Endodermal cell (in vitro differentiated cells): ENCODE data around the gene BACH2. TPM values are rescaled to one million over a fixed set of nuclear protein-coding genes. Genes with fewer than 3 reads are reported as not detected.

Experiments
- DNase-seq: peaks from one replicate; pipeline ENCODE4 v3.0.0-alpha.2; 2017
- H3K27ac ChIP-seq: 2 replicates; pipeline ENCODE4 v1.5.1; 2013; ENCODE audit warnings: mild to moderate bottlenecking, low read depth, low read length, moderate library complexity
- H3K27me3 ChIP-seq: 2 replicates; pipeline ENCODE4 v1.6.1; 2013; ENCODE audit warnings: mild to moderate bottlenecking, low read length, moderate library complexity; ENCODE audit not compliant: insufficient read depth, control insufficient read depth, poor library complexity, severe bottlenecking
- H3K36me3 ChIP-seq: 2 replicates; pipeline ENCODE4 v1.7.0; 2013; ENCODE audit warnings: mild to moderate bottlenecking, low read length, moderate library complexity; ENCODE audit not compliant: control insufficient read depth, insufficient read depth
- H3K4me1 ChIP-seq: one replicate; pipeline ENCODE4 v1.7.0; 2013; ENCODE audit warnings: low read length; ENCODE audit not compliant: control insufficient read depth, insufficient read depth
- H3K4me3 ChIP-seq: 2 replicates; pipeline ENCODE4 v1.5.1; 2013; ENCODE audit warnings: mild to moderate bottlenecking, low read length, moderate library complexity
- H3K9ac ChIP-seq: 2 replicates; pipeline ENCODE4 v1.6.1; 2013; ENCODE audit warnings: mild to moderate bottlenecking, low read length, moderate library complexity; ENCODE audit not compliant: poor library complexity, severe bottlenecking; ENCODE audit errors: extremely low read depth
- H3K9me3 ChIP-seq: 2 replicates; pipeline ENCODE4 v1.6.1; 2013; ENCODE audit warnings: mild to moderate bottlenecking, low read length, moderate library complexity; ENCODE audit not compliant: control insufficient read depth
- H3K27ac Mint-ChIP-seq: 2 replicates; pipeline ENCODE4 v1.8.0; 2020; ENCODE audit warnings: mixed read lengths
- H3K27me3 Mint-ChIP-seq: 2 replicates; pipeline ENCODE4 v1.8.0; 2021; ENCODE audit warnings: mild to moderate bottlenecking, mixed read lengths; ENCODE audit not compliant: insufficient read depth
- H3K36me3 Mint-ChIP-seq: 2 replicates; pipeline ENCODE4 v1.8.0; 2020; ENCODE audit warnings: low read depth, mixed read lengths
- H3K4me1 Mint-ChIP-seq: 2 replicates; pipeline ENCODE4 v1.8.0; 2020; ENCODE audit warnings: mixed read lengths
- H3K4me3 Mint-ChIP-seq: 2 replicates; pipeline ENCODE4 v1.8.0; 2020; ENCODE audit warnings: mild to moderate bottlenecking, moderate library complexity, mixed read lengths
- H3K9me3 Mint-ChIP-seq: 2 replicates; pipeline ENCODE4 v1.8.0; 2020; ENCODE audit warnings: mild to moderate bottlenecking, mixed read lengths
- CTCF ChIP-seq: fragments of 200-600 bp; sonication (generic); conservative IDR thresholded peaks from 2 replicates; pipeline ENCODE4 v1.5.0; 2021; ENCODE audit warnings: antibody characterized with exemption, mild to moderate bottlenecking
- WGBS, 2 experiments: methylation state at CpG; one replicate each; pipeline versions ENCODE4 v1.1.5 to v1.1.7; 2013; ENCODE audit warnings: missing lambda C conversion rate in 2 of 2, mixed read lengths in 1 of 2; ENCODE audit not compliant: insufficient coverage in 1 of 2, insufficient read length in 1 of 2; 5-methylcytosine and 5-hydroxymethylcytosine counted together
- total RNA-seq, 2 donors: library from RNA; stranded (reverse); fragmentation: NEBNext Ultra II Directional in 1 of 2; extraction: Animal tissue kit (Norgen Biotek cat#: 25700) in 1 of 2; gene quantifications; 2 replicates in 1 of 2; 3 replicates in 1 of 2; pipeline ENCODE4 v1.2.1, GENCODE V29; 2021

The BACH2 gene
- total RNA-seq, 2 donors from 2014 or later: 11.0 to 22.3 TPM

GRCh38 chr6:90068703-90069523 lies 227.7 kb downstream of the BACH2 start:
- no peak for TF ChIP-seq CTCF
- no peak overlapping the region for H3K27ac Mint-ChIP-seq
- no peak overlapping the region for H3K4me3 Mint-ChIP-seq
- H3K9me3 ChIP-seq: no peaks in the 10 kb centered on the region
- H3K4me1 Mint-ChIP-seq: peaks cover 22% of the 10 kb centered on the region
- H3K36me3 Mint-ChIP-seq: peaks cover 7% of the 10 kb centered on the region
- no peak overlapping the region for H3K27ac ChIP-seq
- no peaks in the 10 kb centered on the region for H3K27me3 Mint-ChIP-seq
- no peaks in the 10 kb centered on the region for H3K4me1 ChIP-seq
- no peak overlapping the region for H3K9ac ChIP-seq
- H3K36me3 ChIP-seq: no peaks in the 10 kb centered on the region
- no peak overlapping the region for H3K4me3 ChIP-seq
- peaks cover 1% of the 10 kb centered on the region for H3K9me3 Mint-ChIP-seq
- WGBS, 2 experiments: 92 to 97% methylated on average over 8 to 12 of the region's 12 CpGs
- DNase-seq: no peak
- H3K27me3 ChIP-seq: no peaks in the 10 kb centered on the region

GRCh38 chr6:90068264-90068663 lies 228.4 kb downstream of the BACH2 start:
- 75% methylated on average over 2 of the region's 2 CpGs; no CpG with 5 or more reads in 1 of the 2 experiments for WGBS, 2 experiments
- peaks cover 7% of the 10 kb centered on the region for H3K36me3 Mint-ChIP-seq

GRCh38 chr6:90066697-90067096 lies 229.9 kb downstream of the BACH2 start:
- peaks cover 8% of the 10 kb centered on the region for H3K4me1 Mint-ChIP-seq
- no peaks in the 10 kb centered on the region for H3K4me1 ChIP-seq
- H3K36me3 Mint-ChIP-seq: peaks cover 7% of the 10 kb centered on the region
- no peaks in the 10 kb centered on the region for H3K36me3 ChIP-seq
- no peaks in the 10 kb centered on the region for H3K9me3 ChIP-seq
- H3K9me3 Mint-ChIP-seq: peaks cover 1% of the 10 kb centered on the region
- H3K9ac ChIP-seq: no peak overlapping the region
- H3K27me3 ChIP-seq: no peaks in the 10 kb centered on the region
- H3K27me3 Mint-ChIP-seq: no peaks in the 10 kb centered on the region
- H3K27ac Mint-ChIP-seq: no peak overlapping the region
- no peak for DNase-seq
- no peak for TF ChIP-seq CTCF
- 97% methylated on average over 4 of the region's 4 CpGs; no CpG with 5 or more reads in 1 of the 2 experiments for WGBS, 2 experiments
- no peak overlapping the region for H3K4me3 Mint-ChIP-seq
- H3K27ac ChIP-seq: no peak overlapping the region
- H3K4me3 ChIP-seq: no peak overlapping the region

More at GRCh38 chr6:90068264-90068663, 228.4 kb downstream of the BACH2 start:
- no peaks in the 10 kb centered on the region for H3K4me1 ChIP-seq
- no peak overlapping the region for H3K27ac ChIP-seq
- no peak for TF ChIP-seq CTCF
- H3K9me3 ChIP-seq: no peaks in the 10 kb centered on the region
- H3K36me3 ChIP-seq: no peaks in the 10 kb centered on the region
- Mint-ChIP-seq H3K4me1 (peaks cover 20% of the 10 kb centered on the region), H3K4me3 (no peak overlapping the region), H3K27ac (no peak overlapping the region), H3K27me3 (no peaks in the 10 kb centered on the region), H3K9me3 (peaks cover 1% of the 10 kb centered on the region)
- H3K27me3 ChIP-seq: no peaks in the 10 kb centered on the region
- H3K9ac ChIP-seq: no peak overlapping the region
- no peak for DNase-seq
- no peak overlapping the region for H3K4me3 ChIP-seq
